GM23248 (cell line): ENCODE data around the gene TRIM25.

Experiments used
- EZH2 ChIP-seq: fragments of 200-600 bp; sonication (generic); IDR thresholded peaks from 2 replicates; pipeline ENCODE4 v1.6.1; 2018; ENCODE audit warnings: antibody characterized with exemption, mild to moderate bottlenecking; ENCODE audit not compliant: insufficient read depth, poor library complexity, severe bottlenecking
- EZH2phosphoT487 ChIP-seq: fragments of 200-600 bp; sonication (generic); IDR thresholded peaks from 2 replicates; pipeline ENCODE4 v1.6.1; 2018; ENCODE audit warnings: antibody characterized with exemption, moderate library complexity, mild to moderate bottlenecking, low read depth; ENCODE audit not compliant: insufficient read depth

DNA sequence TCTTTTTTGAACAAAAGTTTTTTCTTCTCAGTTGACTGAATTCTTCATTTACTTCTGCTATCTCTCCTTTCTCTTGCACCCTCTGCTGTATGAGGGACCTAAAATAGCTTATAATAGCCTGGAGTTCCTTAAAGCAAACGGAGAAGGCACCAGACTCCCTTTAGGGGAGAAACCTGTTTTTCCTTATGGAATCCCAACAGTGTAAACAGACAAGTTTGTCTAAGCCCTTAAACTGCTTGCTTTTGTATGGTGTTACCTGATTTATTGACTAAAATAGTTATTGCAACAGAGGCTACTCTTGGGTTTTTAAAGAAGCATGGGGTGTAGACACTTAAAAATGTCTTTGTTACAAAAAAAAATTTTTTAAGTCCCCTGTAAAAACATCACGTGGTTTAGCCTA is 12.9 kb upstream of the TRIM25 start:
- TF ChIP-seq EZH2 (no peak), EZH2phosphoT487 (no peak)
